GM10248 (cell line): ENCODE data around the gene NOC2L.

ENCODE experiments used
- CTCF ChIA-PET: fragments of 300-600 bp; sonication (Branson Sonifier 250); formaldehyde crosslinking; extraction: SDS; loops from one replicate; lab custom pipeline; 2021; ENCODE audit warnings: antibody characterized with exemption; lab: Yijun Ruan, JAX
- POLR2A ChIA-PET: fragments of 350-650 bp; sonication (Branson Sonifier 250); formaldehyde crosslinking; extraction: SDS; loops from one replicate; lab custom pipeline; 2020; ENCODE audit warnings: antibody characterized with exemption; lab: Yijun Ruan, JAX
- DNase-seq: peaks from one replicate; pipeline ENCODE4 v3.0.0; 2012; ENCODE audit errors: extremely low spot score
- TF ChIP-seq, protein P1 (sequence below): IDR thresholded peaks from 2 replicates; pipeline ENCODE4 v1.5.1; 2012; ENCODE audit warnings: mild to moderate bottlenecking, low read depth; ENCODE audit errors: extremely low read depth, missing control alignments, control extremely low read depth

The NOC2L gene

DNA sequence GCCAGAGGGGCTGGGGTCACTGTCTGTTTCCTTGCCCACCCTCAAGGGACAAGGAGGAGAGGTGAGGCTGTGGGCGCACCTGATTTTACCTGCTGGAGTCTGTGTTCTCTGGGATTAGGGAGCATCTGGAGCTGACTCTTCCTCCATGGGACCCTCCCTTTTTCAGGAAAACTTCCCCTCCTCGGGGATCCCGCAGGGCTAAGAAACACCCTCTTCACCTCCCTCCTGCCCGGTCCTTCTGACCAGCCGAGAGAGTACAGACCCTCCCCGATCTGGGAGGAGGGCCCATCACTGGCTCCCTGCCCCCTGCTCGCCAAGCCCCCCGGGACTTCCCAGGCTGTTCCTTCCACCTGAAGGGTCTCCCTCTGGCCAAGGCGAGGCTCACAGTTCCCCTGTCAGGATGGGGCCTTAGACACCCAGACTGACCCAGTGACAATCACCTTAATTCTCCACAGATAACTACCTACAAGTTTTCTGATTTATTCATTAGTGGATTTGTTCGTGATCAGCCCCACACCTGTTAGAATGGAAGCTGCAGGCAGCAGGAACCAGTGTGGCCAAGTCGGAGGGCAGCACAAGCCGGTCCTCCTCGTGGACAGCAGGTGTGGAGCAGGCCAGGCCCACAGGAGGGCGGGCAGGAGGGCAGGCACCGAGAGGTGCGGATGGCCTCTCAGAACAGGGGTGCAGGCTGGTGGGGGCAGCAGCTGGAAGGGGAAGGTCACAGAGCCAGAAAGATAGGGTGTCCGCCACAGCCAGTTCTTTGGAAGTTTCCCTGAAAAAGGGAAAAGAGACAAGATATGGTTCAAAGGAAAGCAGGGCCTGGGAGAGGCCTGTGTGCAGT, 51.2 kb downstream of the NOC2L start:
- DNase-seq = no peak
- CTCF ChIA-PET = no interaction called here
- TF ChIP-seq, protein P1, sequence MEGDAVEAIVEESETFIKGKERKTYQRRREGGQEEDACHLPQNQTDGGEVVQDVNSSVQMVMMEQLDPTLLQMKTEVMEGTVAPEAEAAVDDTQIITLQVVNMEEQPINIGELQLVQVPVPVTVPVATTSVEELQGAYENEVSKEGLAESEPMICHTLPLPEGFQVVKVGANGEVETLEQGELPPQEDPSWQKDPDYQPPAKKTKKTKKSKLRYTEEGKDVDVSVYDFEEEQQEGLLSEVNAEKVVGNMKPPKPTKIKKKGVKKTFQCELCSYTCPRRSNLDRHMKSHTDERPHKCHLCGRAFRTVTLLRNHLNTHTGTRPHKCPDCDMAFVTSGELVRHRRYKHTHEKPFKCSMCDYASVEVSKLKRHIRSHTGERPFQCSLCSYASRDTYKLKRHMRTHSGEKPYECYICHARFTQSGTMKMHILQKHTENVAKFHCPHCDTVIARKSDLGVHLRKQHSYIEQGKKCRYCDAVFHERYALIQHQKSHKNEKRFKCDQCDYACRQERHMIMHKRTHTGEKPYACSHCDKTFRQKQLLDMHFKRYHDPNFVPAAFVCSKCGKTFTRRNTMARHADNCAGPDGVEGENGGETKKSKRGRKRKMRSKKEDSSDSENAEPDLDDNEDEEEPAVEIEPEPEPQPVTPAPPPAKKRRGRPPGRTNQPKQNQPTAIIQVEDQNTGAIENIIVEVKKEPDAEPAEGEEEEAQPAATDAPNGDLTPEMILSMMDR = no peak
- POLR2A ChIA-PET = no interaction called here

- TF ChIP-seq, protein P1 = no peak
- ChIA-PET CTCF (interaction anchor here (1.1 to 4.4 kb wide), 7 partner anchors 8 to 158 kb away, joined by 3 to 34 read pairs (median 11); no protein-coding TSS in a partner anchor), POLR2A (no interaction called here)
- no peak for DNase-seq
Observed at GRCh38 chr1:906600-907420, 52.2 kb downstream of the NOC2L start.

DNA sequence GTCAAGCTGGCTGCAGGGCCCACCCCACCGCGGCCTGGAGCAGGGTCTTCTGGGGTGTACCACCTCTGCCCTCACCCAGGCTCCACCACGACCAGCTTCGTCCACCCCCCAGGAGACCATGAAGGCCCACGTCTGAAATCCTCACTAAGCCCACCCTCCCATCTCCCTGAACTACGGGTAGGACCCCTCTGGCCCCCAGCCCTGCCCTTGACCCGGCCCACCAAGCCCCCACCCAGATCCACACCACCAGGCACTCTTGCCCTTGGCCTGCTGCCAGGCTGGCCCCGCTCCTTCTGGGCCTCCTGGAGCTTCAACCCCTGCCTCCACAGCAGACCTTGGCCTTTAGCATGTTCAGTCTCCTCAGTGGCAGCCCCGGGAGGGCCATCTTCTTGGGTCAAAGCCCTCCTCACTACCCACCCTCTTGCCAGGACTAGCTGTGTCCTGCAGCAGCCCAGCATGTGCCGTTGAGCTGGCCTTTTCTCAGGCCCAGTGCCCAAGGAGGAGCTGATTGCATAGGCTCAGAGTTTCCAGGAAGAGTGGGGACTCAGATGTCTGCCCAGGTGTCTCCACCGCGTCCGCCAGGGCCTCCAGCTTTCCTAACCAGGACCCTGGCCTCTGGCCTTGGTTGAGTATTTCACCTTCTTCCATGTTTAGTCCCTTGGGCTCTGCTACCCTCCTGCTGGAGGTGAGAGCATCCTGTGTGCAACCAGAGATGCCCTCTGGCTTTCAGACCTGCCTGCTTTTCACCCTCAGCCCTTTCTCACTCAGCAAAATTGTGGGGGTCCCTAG, 53.1 kb downstream of the NOC2L start:
- POLR2A ChIA-PET = no interaction called here
- TF ChIP-seq, protein P1 = no peak
- no peak for DNase-seq
- CTCF ChIA-PET = interaction anchor here (1.1 to 4.4 kb wide), 11 partner anchors 9 to 159 kb away, joined by 3 to 34 read pairs (median 8); no protein-coding TSS in a partner anchor

- CTCF ChIA-PET = interaction anchor here (0.6 to 4.4 kb wide), 18 partner anchors 10 to 127 kb away, joined by 3 to 34 read pairs (median 4); no protein-coding TSS in a partner anchor
- POLR2A ChIA-PET = no interaction called here
- TF ChIP-seq, protein P1 = no peak
- peak; percentile 71 for DNase-seq
Observed at GRCh38 chr1:905071-905749, 53.8 kb downstream of the NOC2L start.

GRCh38 chr1:904310-904950, 54.6 kb downstream of the NOC2L start:
- POLR2A ChIA-PET = no interaction called here
- CTCF ChIA-PET = interaction anchor here (0.6 to 4.4 kb wide), 17 partner anchors 8 to 126 kb away, joined by 3 to 34 read pairs (median 5); no protein-coding TSS in a partner anchor
- DNase-seq = peak; percentile 91
- TF ChIP-seq, protein P1 = peak; percentile 95
